ENCODE data around the gene HFM1. TPM values are rescaled to one million over a fixed set of nuclear protein-coding genes. Genes with fewer than 3 reads are reported as not detected.

The HFM1 gene
- total and polyA plus RNA-seq, 2 donors (not counting 1 experiment from before 2014, with no cell fraction given) = 0.23 to 0.83 TPM

- H3K9ac ChIP-seq (ENCODE audit: insufficient read depth, low read length) = no peak overlapping the region
- H2AFZ ChIP-seq (ENCODE audit: low read length) = no peak overlapping the region
- no peaks in the 10 kb centered on the region for H3K27me3 ChIP-seq (ENCODE audit: control insufficient read depth, insufficient read depth, low read length)
- no peak for DNase-seq (ENCODE audit: low read depth in 2 of 2)
- H3K4me2 ChIP-seq (ENCODE audit: extremely low read depth, insufficient read depth, low read length) = no peak overlapping the region
- no peaks in the 10 kb centered on the region for H3K4me1 ChIP-seq (ENCODE audit: control insufficient read depth, extremely low read depth, insufficient read depth, low read length)
- H3K27ac ChIP-seq (ENCODE audit: insufficient read depth, low read length) = no peak overlapping the region
- TF ChIP-seq EZH2 (IDR thresholded peaks at IDR 0.05; ENCODE audit: low read length, missing control alignments) (no peak), CTCF (conservative IDR thresholded peaks at IDR 0.05 in 1 of 2, IDR thresholded peaks at IDR 0.05 in 1 of 2; ENCODE audit: low read depth in 1 of 2, low read length in 2 of 2) (no peak)
- H3K4me3 ChIP-seq (replicated peaks in 1 of 4; ENCODE audit: control extremely low read depth in 1 of 4, insufficient read depth in 1 of 4, low read depth in 3 of 4, low read length in 4 of 4) = no peak overlapping the region
- H4K20me1 ChIP-seq (ENCODE audit: control insufficient read depth, extremely low read depth, insufficient read depth, low read length) = no peaks in the 10 kb centered on the region
- no peaks in the 10 kb centered on the region for H3K9me3 ChIP-seq (ENCODE audit: control insufficient read depth, insufficient read depth, low read depth, low read length)
- no peaks in the 10 kb centered on the region for H3K36me3 ChIP-seq (ENCODE audit: control insufficient read depth, insufficient read depth, low read length)
- no peaks in the 10 kb centered on the region for H3K79me2 ChIP-seq (ENCODE audit: control insufficient read depth, insufficient read depth, low read length)
Observed at GRCh38 chr1:91386109-91386508, 18.5 kb downstream of the HFM1 start.

- Histone ChIP-seq H4K20me1 (ENCODE audit: control insufficient read depth, extremely low read depth, insufficient read depth, low read length) (no peaks in the 10 kb centered on the region), H3K9ac (ENCODE audit: insufficient read depth, low read length) (no peak overlapping the region), H3K4me1 (ENCODE audit: control insufficient read depth, extremely low read depth, insufficient read depth, low read length) (no peaks in the 10 kb centered on the region), H3K36me3 (ENCODE audit: control insufficient read depth, insufficient read depth, low read length) (no peaks in the 10 kb centered on the region), H3K27ac (ENCODE audit: insufficient read depth, low read length) (no peak overlapping the region), H3K4me2 (ENCODE audit: extremely low read depth, insufficient read depth, low read length) (no peak overlapping the region), H3K9me3 (ENCODE audit: control insufficient read depth, insufficient read depth, low read depth, low read length) (no peaks in the 10 kb centered on the region), H3K4me3 (replicated peaks in 1 of 4; ENCODE audit: control extremely low read depth in 1 of 4, insufficient read depth in 1 of 4, low read depth in 3 of 4, low read length in 4 of 4) (no peak overlapping the region), H3K27me3 (ENCODE audit: control insufficient read depth, insufficient read depth, low read length) (no peaks in the 10 kb centered on the region), H2AFZ (ENCODE audit: low read length) (no peak overlapping the region), H3K79me2 (ENCODE audit: control insufficient read depth, insufficient read depth, low read length) (no peaks in the 10 kb centered on the region)
- TF ChIP-seq EZH2 (IDR thresholded peaks at IDR 0.05; ENCODE audit: low read length, missing control alignments) = no peak
- no peak for TF ChIP-seq CTCF (conservative IDR thresholded peaks at IDR 0.05 in 1 of 2, IDR thresholded peaks at IDR 0.05 in 1 of 2; ENCODE audit: low read depth in 1 of 2, low read length in 2 of 2)
- peak; percentile 47 to 73 for DNase-seq (ENCODE audit: low read depth in 2 of 2)
Observed at GRCh38 chr1:91383456-91383855, 21.2 kb downstream of the HFM1 start.

- no peaks in the 10 kb centered on the region for H3K36me3 ChIP-seq (ENCODE audit: control insufficient read depth, insufficient read depth, low read length)
- no peak for DNase-seq (ENCODE audit: low read depth in 2 of 2)
- H3K4me2 ChIP-seq (ENCODE audit: extremely low read depth, insufficient read depth, low read length) = no peak overlapping the region
- H2AFZ ChIP-seq (ENCODE audit: low read length) = no peak overlapping the region
- no peaks in the 10 kb centered on the region for H3K27me3 ChIP-seq (ENCODE audit: control insufficient read depth, insufficient read depth, low read length)
- TF ChIP-seq CTCF (conservative IDR thresholded peaks at IDR 0.05 in 1 of 2, IDR thresholded peaks at IDR 0.05 in 1 of 2; ENCODE audit: low read depth in 1 of 2, low read length in 2 of 2) (no peak), EZH2 (IDR thresholded peaks at IDR 0.05; ENCODE audit: low read length, missing control alignments) (no peak)
- no peak overlapping the region for H3K9ac ChIP-seq (ENCODE audit: insufficient read depth, low read length)
- H3K4me3 ChIP-seq (replicated peaks in 1 of 4; ENCODE audit: control extremely low read depth in 1 of 4, insufficient read depth in 1 of 4, low read depth in 3 of 4, low read length in 4 of 4) = no peak overlapping the region
- no peaks in the 10 kb centered on the region for H3K79me2 ChIP-seq (ENCODE audit: control insufficient read depth, insufficient read depth, low read length)
- H3K27ac ChIP-seq (ENCODE audit: insufficient read depth, low read length) = no peak overlapping the region
- H3K9me3 ChIP-seq (ENCODE audit: control insufficient read depth, insufficient read depth, low read depth, low read length) = no peaks in the 10 kb centered on the region
- H3K4me1 ChIP-seq (ENCODE audit: control insufficient read depth, extremely low read depth, insufficient read depth, low read length) = no peaks in the 10 kb centered on the region
- H4K20me1 ChIP-seq (ENCODE audit: control insufficient read depth, extremely low read depth, insufficient read depth, low read length) = no peaks in the 10 kb centered on the region
Observed at GRCh38 chr1:91381844-91382243, 22.8 kb downstream of the HFM1 start.
